Stimulated activated CD8-positive, alpha-beta memory T cell treated with anti-CD3 and anti-CD28 coated beads, Interleukin-4, amount 100 ng/mL, for 24 hours (primary cell): ENCODE data around the gene NRF1.
"Not testable (repeated sequence)": the region's sequence is repeated elsewhere in the genome, so short reads cannot be mapped to it uniquely, and the experiment has no call there.

Experiments
- DNase-seq: peaks from one replicate; pipeline ENCODE4 v3.0.0-alpha.2; 2020; ENCODE audit warnings: low read depth

NRF1 gene

DNA sequence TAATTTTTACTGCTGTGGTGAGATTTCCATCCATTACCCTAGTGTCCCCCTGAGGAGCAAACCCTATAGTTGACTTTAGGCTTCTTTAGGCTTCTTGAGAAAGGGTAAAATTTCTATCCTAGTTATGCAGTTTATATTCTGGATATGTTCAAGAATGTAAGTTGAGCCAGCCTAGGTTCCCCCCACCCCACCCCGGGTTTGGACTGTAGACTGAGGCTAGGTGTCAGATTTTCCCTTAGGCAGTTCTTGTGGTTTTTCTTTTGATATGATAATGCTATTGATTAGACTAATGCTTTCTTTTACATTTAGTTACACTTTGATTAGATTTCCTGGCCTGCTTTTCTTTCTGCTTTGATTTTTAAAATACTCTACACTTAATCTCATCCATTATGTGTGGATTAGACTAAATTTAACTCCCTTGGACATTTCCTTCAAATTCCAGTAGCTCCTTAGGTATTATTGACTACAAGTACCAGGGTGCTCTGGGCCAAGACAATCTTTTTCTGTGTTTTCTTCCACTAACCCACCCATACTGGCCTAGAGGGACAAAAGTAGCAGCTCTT is 37.7 kb downstream of the NRF1 start:
- DNase-seq = no peak

DNA sequence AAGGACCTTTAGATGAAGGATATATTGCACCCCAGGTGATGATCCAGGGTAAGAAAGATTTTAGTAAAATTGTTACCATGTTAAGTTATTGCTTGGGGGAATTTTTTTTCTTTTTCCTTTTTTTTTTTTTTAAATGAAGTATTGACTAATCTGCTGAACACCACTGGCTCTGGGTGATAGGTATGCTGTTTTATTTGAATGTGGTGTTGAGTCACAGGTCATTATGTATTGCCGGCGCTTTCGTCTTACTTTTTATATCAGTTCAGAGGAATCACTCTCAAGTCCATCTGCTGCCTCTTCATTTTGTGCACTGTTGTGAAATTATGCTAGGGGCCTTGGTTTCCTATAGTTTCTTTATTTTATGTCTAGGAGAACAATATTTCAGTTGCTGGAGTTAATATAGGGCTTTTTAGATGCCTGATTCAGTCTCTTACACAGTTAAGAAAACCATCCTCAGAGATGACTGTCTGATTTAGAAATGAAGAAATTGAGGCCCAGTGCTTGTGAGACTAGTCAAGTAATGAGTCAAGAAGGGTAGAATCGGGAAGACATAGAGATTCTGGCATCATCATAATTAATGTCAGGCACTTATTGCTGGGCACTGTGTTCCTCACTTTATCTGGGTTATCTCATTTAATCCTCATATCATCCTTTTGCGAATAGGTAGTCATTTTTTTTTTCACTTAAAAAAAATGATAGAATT is 38.7 kb downstream of the NRF1 start:
- DNase-seq = no peak

GRCh38 chr7:129652914-129653313 is 41.4 kb downstream of the NRF1 start:
- no peak for DNase-seq

- DNase-seq = no peak
Measured at GRCh38 chr7:129655811-129656210, 44.3 kb downstream of the NRF1 start.

GRCh38 chr7:129657363-129657762 is 45.8 kb downstream of the NRF1 start:
- DNase-seq = no peak

GRCh38 chr7:129659907-129660306 is 48.4 kb downstream of the NRF1 start:
- DNase-seq = not testable (repeated sequence)

DNA sequence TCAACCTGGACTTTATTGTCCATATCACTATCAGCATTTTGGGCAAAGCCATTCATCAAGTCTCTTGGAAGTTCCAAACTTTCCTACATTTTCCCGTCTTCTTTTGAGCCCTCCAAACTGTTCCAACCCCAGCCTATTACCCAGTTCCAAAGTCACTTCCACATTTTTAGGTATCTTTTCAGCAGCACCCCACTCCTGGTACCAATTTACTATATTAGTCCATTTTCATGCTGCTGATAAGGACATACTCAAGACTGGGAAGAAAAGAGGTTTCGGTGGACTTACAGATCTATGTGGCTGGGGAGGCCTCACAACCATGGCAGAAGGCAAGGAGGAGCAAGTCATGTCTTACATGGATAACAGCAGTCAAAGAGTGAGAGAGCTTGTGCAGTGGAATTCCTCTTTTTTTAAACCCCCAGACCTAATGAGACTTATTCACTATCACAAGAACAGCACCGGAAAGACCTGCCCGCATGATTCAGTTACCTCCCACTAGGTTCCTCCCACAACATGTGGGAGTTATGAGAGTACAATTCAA is 50.2 kb downstream of the NRF1 start:
- no peak for DNase-seq

GRCh38 chr7:129663240-129663639 is 51.7 kb downstream of the NRF1 start:
- DNase-seq = not testable (repeated sequence)

DNA sequence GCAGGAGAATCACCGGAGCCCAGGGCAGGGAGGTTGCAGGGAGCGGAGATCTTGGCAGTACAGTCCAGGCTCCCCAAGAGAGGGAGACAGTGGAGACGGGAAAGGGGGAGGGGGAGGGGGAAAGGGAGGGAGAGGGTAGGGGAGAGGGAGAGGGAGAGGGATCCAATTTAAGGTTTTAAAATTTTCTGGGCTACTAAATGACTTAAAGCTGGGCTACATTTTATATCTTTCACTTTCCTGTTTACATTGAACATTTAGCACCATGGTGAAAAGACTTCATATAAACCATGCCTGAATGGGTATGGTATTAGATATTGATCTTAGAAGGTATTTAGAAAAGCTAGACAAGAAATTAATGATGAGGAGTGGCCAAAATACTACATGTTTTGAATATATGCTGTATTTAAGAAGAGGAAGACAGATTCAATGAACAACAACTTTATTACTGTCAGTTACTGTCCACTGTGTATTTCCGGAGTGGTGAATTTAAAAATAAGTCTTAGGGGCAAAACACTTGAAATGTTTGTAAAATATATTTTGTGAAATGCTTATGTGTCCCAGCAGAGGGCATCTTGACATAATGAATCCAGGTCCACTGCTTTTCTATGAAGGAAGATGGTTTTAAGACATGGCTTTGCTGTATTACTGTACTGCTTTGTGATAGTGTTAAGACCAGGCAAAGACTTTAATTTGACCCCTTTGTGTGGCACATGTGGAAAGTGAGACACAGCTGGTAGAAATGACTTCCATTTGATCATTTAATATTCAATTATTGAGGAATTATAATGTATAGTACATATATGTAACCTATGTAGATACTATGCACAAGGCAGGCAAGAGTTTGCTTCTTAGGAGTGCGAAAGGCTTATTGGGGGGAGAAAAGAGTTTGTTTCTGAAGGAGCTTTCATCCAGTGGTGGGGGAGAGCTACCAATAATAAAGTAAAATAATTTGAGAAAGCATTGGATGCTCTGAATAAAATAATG is 52.8 kb downstream of the NRF1 start:
- no peak for DNase-seq

DNA sequence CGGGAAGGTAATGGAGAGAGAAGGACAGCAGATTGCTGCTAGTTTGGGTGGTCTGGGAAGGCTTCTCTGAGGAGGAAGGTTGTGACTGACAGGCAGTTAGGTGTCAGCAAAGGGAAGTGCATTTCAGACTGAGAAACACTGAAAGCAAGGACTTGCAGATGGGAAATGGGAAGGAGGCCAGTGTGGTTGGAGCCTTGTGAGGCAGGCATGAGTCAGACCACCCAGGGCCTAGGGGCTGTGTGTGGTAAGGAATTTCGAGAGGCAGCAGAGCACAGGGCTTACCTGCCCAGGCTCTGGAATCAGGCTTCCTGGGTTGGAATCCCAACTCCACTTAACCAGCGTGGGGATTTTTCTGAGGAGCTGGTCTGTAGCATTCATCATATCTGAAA is 53.5 kb downstream of the NRF1 start:
- no peak for DNase-seq

DNA sequence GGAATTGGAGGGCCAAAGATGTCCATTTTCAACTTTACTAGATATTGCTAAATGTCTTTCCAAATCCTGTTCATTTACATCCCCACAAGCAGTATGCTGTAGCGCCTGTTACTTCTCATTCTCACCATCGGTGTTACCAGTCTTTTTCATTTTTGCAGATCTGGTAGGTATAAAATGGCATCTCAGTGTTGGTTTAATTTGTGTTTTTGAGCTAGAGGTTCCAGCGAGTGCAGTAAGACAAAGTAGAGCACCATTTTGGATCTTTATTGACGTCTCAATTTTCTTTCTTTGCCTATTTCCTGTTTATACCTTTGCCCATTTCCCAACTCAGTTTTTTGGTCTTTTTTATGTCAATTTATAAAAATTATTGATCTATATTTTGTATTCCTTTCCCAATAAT is 55.6 kb downstream of the NRF1 start:
- no peak for DNase-seq

DNA sequence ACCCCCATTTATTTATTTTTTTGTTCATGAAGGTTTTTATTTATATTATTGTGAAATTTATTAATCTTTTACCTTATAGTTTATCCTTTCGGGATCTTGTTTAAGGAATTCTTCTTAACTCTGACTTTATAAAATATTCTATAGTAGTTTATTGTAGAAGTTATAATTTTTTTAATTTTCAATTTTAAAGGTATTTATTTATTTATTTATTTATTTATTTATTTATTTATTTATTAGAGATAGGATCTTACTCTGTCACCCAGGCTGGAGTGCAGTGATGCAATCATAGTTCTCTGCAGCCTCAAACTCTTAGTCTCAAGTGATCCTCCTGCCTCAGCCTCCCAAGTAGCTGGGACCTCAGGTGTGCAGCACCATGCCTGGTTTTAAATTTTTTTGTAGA is 56.0 kb downstream of the NRF1 start:
- no peak for DNase-seq

DNA sequence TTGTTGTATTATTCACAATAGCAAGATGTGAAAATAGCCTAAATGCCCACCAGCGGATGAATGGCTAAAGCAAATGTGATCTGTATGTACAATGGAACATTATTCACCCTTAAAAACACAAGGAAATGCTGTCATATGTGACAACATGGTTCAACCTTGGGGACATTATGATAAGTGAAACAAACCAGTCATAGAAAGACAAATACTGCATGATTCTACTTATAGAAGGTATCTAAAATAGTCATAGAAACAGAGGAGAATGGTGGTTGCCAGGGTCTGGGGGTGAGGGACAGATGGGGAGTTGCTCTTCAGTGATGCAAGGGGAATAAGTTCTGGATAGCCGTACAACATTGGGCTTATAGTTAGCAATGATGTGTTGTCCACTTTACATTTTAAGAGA is 58.4 kb downstream of the NRF1 start:
- DNase-seq = no peak

- DNase-seq = no peak
Measured at GRCh38 chr7:129670656-129671055, 59.1 kb downstream of the NRF1 start.

DNA sequence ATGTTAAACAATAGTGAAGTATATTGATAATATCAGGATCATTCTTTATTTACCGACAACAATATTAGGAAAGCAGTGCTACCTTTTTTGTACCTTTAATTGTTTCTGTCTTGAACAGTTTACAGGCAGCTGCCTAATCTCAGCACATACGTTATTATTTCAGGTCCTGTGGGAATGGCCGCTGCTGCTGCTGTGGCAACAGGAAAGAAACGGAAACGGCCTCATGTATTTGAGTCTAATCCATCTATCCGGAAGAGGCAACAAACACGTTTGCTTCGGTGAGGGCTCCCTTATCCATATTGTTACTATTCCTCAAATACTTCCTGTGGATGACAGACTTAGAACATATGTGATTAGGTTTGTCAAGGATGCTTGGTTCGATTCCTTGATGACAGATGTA is 59.7 kb downstream of the NRF1 start:
- DNase-seq = no peak

- not testable (repeated sequence) for DNase-seq
Measured at GRCh38 chr7:129674475-129674874, 63.0 kb downstream of the NRF1 start.

DNA sequence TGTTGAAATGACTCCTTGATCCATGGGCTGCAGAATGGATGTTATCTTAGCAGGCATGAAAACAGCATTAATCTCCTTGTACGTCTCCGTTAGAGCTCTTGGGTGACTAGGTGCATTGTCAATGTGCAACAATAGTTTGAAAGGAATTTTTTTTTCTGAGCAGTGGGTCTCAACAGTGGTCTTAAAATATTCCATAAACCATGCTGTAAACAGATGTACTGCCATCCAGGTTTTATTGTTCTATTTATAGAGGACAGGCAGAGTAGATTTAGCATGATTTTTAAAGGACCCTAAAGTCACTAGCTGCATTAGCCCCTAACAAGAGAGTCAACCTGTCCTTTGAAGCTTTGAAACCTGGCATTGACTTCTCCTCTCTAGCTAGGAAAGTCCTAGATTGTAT is 64.0 kb downstream of the NRF1 start:
- DNase-seq = no peak

DNA sequence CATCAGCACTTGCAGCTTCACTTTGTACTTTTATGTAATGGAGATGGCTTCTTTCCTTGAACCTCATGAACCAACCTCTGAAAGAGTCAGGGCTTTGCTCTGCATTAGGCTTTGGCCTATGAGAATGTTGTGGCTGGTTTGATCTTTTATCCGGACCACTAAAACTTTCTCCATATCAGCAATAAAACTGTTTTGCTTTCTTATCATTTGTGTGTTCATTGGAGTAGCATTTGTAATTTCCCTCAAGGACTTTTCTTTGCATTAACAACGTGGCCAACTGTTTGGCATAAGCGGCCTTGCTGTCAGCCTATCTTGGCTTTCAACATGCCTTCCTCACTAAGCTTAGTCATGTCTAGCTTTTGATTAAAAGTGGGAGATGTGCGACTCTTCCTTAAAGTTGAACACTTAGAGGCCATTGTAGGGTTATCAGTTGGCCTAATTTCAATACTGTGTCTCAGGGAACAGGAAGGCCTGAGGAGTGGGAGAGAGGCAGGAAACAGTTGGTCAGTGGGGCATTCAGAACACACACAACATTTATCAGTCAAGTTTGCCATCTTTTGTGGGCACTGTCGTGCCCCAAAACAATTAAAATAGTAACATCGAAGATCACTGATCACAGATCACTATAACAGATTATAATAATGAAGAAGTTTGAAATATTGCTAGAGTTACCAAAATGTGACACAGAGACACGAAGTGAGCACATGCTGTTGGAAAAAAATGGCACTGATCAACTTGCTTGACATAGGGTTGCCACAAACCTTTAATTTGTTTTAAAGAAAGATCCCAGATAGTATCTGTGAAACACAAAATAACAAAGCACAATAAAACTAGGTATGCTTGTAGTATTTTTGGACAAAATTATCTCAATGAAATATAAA is 64.7 kb downstream of the NRF1 start:
- DNase-seq = no peak

DNA sequence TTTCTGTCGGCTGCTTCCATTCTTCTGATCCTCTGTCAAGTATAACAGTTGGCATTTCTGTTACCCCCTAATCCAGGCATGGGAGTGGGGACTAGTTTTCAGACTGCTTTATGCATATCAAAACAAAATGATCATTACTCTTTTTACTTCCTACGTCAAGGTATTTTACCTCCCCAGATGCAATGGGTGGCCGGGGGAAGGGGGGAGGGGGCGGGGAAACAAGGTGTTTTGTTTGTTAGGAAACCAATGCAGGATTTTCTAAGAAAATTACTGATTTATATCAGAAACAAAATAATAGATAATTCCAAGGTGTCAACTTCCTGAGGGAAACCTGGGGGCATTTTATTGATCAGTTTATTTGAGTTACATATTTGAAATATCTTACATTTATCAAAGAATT is 66.3 kb downstream of the NRF1 start:
- DNase-seq = no peak

DNA sequence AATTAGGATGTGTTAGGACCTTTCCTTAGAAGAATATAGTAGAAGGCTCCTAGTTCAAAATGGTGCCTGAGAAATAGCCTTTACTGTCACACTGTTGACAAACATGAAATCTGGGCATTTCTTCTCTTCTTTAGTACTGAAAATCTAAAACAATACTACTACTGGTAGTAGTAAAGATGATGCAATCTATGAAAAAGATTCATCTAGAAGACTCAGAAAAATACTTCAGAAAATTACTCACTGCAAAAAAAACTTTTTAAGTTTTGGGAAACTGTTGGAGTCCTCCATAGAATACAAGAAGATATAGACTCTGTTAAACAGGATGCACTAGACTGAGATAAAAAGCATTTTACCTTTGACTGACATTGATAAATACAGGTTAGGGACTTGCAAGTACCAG is 67.1 kb downstream of the NRF1 start:
- no peak for DNase-seq

DNA sequence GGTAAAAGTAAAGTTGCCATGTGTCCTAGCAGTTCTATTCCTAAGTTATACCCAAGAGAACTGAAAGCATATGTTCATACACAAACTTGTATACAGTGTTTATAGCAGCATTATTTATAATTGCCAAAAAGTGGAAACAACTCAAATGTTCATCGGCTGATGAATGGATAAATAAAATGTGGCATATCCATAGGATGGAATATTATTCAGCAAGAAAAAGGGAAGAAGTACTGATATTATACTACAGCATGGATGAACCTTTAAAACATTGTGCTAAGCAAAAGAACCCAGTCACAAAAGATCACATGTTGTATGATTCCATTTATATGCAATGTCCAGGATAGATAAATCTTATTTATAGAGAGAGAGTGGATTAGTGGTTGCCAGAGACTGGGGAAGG is 68.9 kb downstream of the NRF1 start:
- DNase-seq = no peak

DNA sequence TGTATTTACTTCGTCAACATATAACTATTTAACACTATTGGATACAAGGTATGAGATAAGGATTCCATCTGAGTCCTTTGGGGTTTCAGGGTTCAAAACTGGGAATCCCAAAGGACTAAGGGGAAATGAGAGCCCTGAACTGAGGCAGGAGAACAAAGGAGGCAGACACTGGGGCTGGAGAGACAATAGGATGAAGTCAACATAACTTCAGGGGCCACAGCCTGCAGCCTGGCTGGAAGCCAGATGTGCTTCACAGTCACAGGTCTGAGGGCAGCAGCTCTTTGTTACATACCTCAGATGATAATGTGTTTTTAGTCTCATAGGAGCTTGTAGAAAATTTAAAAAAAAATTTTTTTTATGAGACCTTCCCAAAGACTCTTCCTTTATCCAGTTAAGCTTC is 73.3 kb downstream of the NRF1 start:
- no peak for DNase-seq
